Mesenchymal stem cell (in vitro differentiated cells and primary cell): ENCODE data around the gene CRELD2.

Experiments used
- DNase-seq: peaks from one replicate; pipeline ENCODE4 v3.0.0-alpha.2; 2013
- H2AFZ ChIP-seq: one replicate; pipeline ENCODE4 v1.6.1; 2013; ENCODE audit warnings: low read depth, mild to moderate bottlenecking, control low read depth, inconsistent platforms, low read length, moderate library complexity
- H2AK5ac ChIP-seq: 2 replicates; pipeline ENCODE4 v1.6.1; 2013; ENCODE audit warnings: low read length, moderate library complexity, mild to moderate bottlenecking, inconsistent platforms; ENCODE audit not compliant: severe bottlenecking
- H2BK120ac ChIP-seq: one replicate; pipeline ENCODE4 v1.6.1; 2013; ENCODE audit warnings: low read depth, mild to moderate bottlenecking, inconsistent platforms, low read length, moderate library complexity
- H2BK12ac ChIP-seq, 2 experiments: one replicate each; pipeline ENCODE4 v1.6.1; 2013; ENCODE audit warnings: inconsistent platforms in 2 of 2, low read length in 2 of 2, mild to moderate bottlenecking in 2 of 2, moderate library complexity in 2 of 2, control low read depth in 1 of 2
- H2BK15ac ChIP-seq: one replicate; pipeline ENCODE4 v1.6.1; 2013; ENCODE audit warnings: mild to moderate bottlenecking, low read depth, inconsistent platforms; ENCODE audit not compliant: poor library complexity, severe bottlenecking
- H2BK5ac ChIP-seq: 2 replicates; pipeline ENCODE4 v1.6.1; 2013; ENCODE audit warnings: low read depth, mild to moderate bottlenecking, low read length, control low read depth, inconsistent platforms; ENCODE audit not compliant: poor library complexity, severe bottlenecking
- H3K14ac ChIP-seq, 2 experiments: one replicate each; pipeline ENCODE4 v1.6.1; 2013; ENCODE audit warnings: inconsistent platforms in 2 of 2, low read length in 2 of 2, control low read depth in 1 of 2, mild to moderate bottlenecking in 1 of 2, moderate library complexity in 1 of 2
- H3K18ac ChIP-seq, 2 experiments: one replicate each; pipeline ENCODE4 v1.6.1; 2013; ENCODE audit warnings: inconsistent platforms in 2 of 2, low read length in 2 of 2, control low read depth in 1 of 2, low read depth in 1 of 2, mild to moderate bottlenecking in 1 of 2
- H3K23ac ChIP-seq, 2 experiments: one replicate each; pipeline ENCODE4 v1.6.1; 2013; ENCODE audit warnings: inconsistent platforms in 2 of 2, low read length in 2 of 2, mild to moderate bottlenecking in 2 of 2, moderate library complexity in 2 of 2, control low read depth in 1 of 2
- H3K27ac ChIP-seq: 2 replicates; pipeline ENCODE4 v1.5.1; 2013; ENCODE audit warnings: mild to moderate bottlenecking, moderate library complexity, low read length, control low read depth, inconsistent platforms; ENCODE audit not compliant: poor library complexity, severe bottlenecking
- H3K27me3 ChIP-seq, 2 experiments: 2 replicates each; pipeline versions ENCODE4 v1.6.1 to v1.7.0; 2013; ENCODE audit warnings: low read length in 2 of 2, mild to moderate bottlenecking in 2 of 2, moderate library complexity in 2 of 2, control low read depth in 1 of 2, inconsistent platforms in 1 of 2; ENCODE audit not compliant: control insufficient read depth in 1 of 2, insufficient read depth in 1 of 2
- H3K36me3 ChIP-seq, 2 experiments: 2 replicates each; pipeline versions ENCODE4 v1.6.1 to v1.7.0; 2013; ENCODE audit warnings: low read length in 2 of 2, control low read depth in 1 of 2, inconsistent platforms in 1 of 2, low read depth in 1 of 2, mild to moderate bottlenecking in 1 of 2; ENCODE audit not compliant: insufficient read depth in 2 of 2, control insufficient read depth in 1 of 2
- H3K4ac ChIP-seq, 2 experiments: one replicate each; pipeline ENCODE4 v1.6.1; 2013; ENCODE audit warnings: inconsistent platforms in 2 of 2, low read length in 2 of 2, mild to moderate bottlenecking in 2 of 2, moderate library complexity in 2 of 2, control low read depth in 1 of 2, low read depth in 1 of 2
- H3K4me1 ChIP-seq: 2 replicates; pipeline ENCODE4 v1.6.1; 2013; ENCODE audit warnings: low read depth, low read length, control low read depth; ENCODE audit not compliant: control insufficient read depth, insufficient read depth
- H3K4me2 ChIP-seq: 2 replicates; pipeline ENCODE4 v1.6.1; 2013; ENCODE audit warnings: low read length, mild to moderate bottlenecking, inconsistent platforms; ENCODE audit not compliant: poor library complexity, severe bottlenecking
- H3K4me3 ChIP-seq, 2 experiments: 2 replicates each; pipeline versions ENCODE4 v1.5.1 to v1.7.0; 2013; ENCODE audit warnings: low read length in 2 of 2, mild to moderate bottlenecking in 2 of 2, control low read depth in 1 of 2, low read depth in 1 of 2; ENCODE audit not compliant: insufficient read depth in 1 of 2
- H3K79me1 ChIP-seq: replicated peaks from 2 replicates; pipeline ENCODE4 v1.6.1; 2013; ENCODE audit warnings: mild to moderate bottlenecking, control low read depth, low read length, inconsistent platforms; ENCODE audit not compliant: poor library complexity, severe bottlenecking
- H3K9ac ChIP-seq: 2 replicates; pipeline ENCODE4 v1.7.0; 2013; ENCODE audit warnings: mild to moderate bottlenecking, low read length, moderate library complexity
- H3K9me3 ChIP-seq: 2 replicates; pipeline ENCODE4 v1.7.0; 2013; ENCODE audit warnings: mild to moderate bottlenecking, low read length; ENCODE audit not compliant: control insufficient read depth
- H4K8ac ChIP-seq: one replicate; pipeline ENCODE4 v1.6.1; 2013; ENCODE audit warnings: inconsistent platforms, mild to moderate bottlenecking, low read length, moderate library complexity
- H4K91ac ChIP-seq: one replicate; pipeline ENCODE4 v1.6.1; 2013; ENCODE audit warnings: mild to moderate bottlenecking, low read length, inconsistent platforms
- WGBS: methylation state at CpG from one replicate; pipeline ENCODE4 v1.1.7; 2013; ENCODE audit warnings: mixed read lengths; 5-methylcytosine and 5-hydroxymethylcytosine counted together

Gene CRELD2

DNA sequence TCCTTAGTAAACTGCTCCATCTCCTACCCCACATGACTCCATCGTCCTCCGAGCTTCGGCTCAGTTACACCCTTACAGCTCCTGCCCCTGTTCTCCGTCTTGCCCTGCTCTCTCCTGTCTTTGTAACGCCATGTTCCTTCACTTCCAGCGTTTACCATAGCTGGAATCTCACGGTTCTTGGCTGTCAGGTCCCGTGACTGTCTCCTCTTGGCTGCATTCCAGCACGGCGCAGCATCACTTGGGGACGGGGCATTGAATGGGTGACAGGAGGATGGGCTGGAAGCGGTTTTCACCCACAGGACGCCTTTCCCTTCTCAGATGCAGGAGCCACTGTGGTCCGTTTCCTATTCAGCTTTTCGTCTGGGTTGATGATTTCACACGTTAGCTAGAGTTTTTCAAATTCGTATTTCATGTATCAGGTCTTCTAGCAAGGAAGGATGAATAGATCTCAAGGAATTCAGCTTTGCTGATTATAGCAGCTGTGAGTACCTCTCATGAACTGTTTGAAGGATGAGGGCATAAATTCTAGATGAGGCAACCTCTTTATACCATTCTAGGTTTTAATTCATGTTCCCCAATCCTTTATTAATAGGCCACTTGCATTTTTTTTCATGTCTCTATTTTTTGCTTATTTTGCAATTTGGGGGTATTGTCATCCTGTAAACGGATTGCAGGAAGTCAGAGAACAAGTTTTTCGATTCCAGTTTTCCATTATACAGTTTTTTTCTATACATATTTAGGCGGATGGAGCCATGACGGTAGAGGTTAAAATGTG lies 35.7 kb upstream of the CRELD2 start:
- Histone ChIP-seq H3K18ac (no peak overlapping the region), H3K9ac (no peak overlapping the region), H2BK5ac (no peak overlapping the region), H4K8ac (no peak overlapping the region), H4K91ac (no peak overlapping the region), H3K4me1 (peaks cover 7% of the 10 kb centered on the region), H3K79me1 (peaks cover 54% of the 10 kb centered on the region), H3K36me3 (peaks cover 42% of the 10 kb centered on the region in 2 experiments), H3K9me3 (no peaks in the 10 kb centered on the region), H3K4me2 (no peak overlapping the region), H3K23ac (no peak overlapping the region), H2BK12ac (no peak overlapping the region), H3K4ac (no peak overlapping the region), H2AK5ac (no peak overlapping the region), H3K27me3 (no peaks in the 10 kb centered on the region), H2BK120ac (no peak overlapping the region), H2BK15ac (no peak overlapping the region), H2AFZ (no peak overlapping the region), H3K4me3 (no peak overlapping the region), H3K14ac (no peak overlapping the region), H3K27ac (no peak overlapping the region)
- no peak for DNase-seq
- 89% methylated on average over 19 of the region's 21 CpGs for WGBS

DNA sequence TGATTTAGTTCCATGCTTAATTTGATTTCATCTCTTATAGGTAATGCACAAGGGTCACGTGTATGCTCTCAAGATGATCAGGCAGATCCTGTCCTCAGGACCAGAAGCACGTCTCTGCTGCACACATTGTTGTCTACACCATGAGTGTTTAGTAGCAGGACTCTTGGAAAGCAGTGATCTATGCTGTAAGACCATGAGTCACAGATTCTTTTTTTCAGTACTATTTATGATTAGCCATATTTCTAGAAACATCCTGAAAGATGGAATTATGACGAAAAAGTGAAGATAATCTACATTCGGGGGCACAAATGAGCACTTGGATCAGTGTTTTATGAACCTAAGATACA lies 35.2 kb upstream of the CRELD2 start:
- H2BK5ac ChIP-seq: no peak overlapping the region

DNA sequence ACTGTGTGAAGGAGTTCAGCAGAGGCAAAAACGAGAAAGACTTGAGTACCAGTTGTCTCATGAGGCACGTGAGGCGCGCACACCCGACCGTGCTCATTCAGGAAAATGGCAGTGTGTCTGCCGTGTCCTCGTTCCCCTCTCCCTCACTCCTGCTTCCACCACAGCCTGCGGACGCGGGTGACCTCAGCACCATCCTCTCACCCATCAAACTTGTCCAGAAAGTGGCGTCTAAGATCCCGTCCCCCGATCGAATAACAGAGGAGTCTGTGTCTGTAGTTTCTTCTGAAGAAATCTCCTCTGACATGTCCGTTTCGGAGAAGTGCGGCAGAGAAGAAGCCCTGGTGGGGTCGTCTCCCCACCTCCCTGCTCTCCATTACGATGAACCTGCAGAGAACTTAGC lies 34.4 kb upstream of the CRELD2 start:
- no peak overlapping the region for H4K91ac ChIP-seq
- H3K4me1 ChIP-seq: peaks cover 8% of the 10 kb centered on the region
- H3K36me3 ChIP-seq: peaks cover 50 to 54% of the 10 kb centered on the region in 2 experiments
- no peak overlapping the region for H3K4me3 ChIP-seq
- no peak overlapping the region for H2BK5ac ChIP-seq
- 97% methylated on average over 17 of the region's 20 CpGs for WGBS
- H3K14ac ChIP-seq: no peak overlapping the region
- H3K18ac ChIP-seq: no peak overlapping the region
- no peaks in the 10 kb centered on the region for H3K9me3 ChIP-seq
- H3K4ac ChIP-seq: no peak overlapping the region
- no peak overlapping the region for H3K27ac ChIP-seq
- no peak overlapping the region for H2BK12ac ChIP-seq
- H3K27me3 ChIP-seq: no peaks in the 10 kb centered on the region
- no peak overlapping the region for H4K8ac ChIP-seq
- peaks cover 63% of the 10 kb centered on the region for H3K79me1 ChIP-seq
- no peak overlapping the region for H3K4me2 ChIP-seq
- H3K23ac ChIP-seq: no peak overlapping the region
- no peak for DNase-seq
- no peak overlapping the region for H2BK15ac ChIP-seq
- H2AK5ac ChIP-seq: no peak overlapping the region
- no peak overlapping the region for H2BK120ac ChIP-seq
- no peak overlapping the region for H2AFZ ChIP-seq
- no peak overlapping the region for H3K9ac ChIP-seq

More for the DNA sequence above, 35.2 kb upstream of the CRELD2 start:
- 92% methylated on average over 4 of the region's 4 CpGs for WGBS
- H2BK12ac ChIP-seq: no peak overlapping the region
- no peak overlapping the region for H3K4me2 ChIP-seq
- no peak overlapping the region for H3K4me3 ChIP-seq
- H3K4ac ChIP-seq: no peak overlapping the region
- no peak overlapping the region for H2BK15ac ChIP-seq
- H3K79me1 ChIP-seq: peaks cover 56% of the 10 kb centered on the region
- H3K9me3 ChIP-seq: no peaks in the 10 kb centered on the region
- no peak overlapping the region for H3K27ac ChIP-seq
- no peak overlapping the region for H3K18ac ChIP-seq
- peaks cover 8% of the 10 kb centered on the region for H3K4me1 ChIP-seq
- no peak overlapping the region for H2BK120ac ChIP-seq
- H3K14ac ChIP-seq: no peak overlapping the region
- no peak overlapping the region for H3K9ac ChIP-seq
- no peak overlapping the region for H2AFZ ChIP-seq
- no peak for DNase-seq
- H4K91ac ChIP-seq: no peak overlapping the region
- peaks cover 43 to 46% of the 10 kb centered on the region in 2 experiments for H3K36me3 ChIP-seq
- H4K8ac ChIP-seq: no peak overlapping the region
- no peak overlapping the region for H3K23ac ChIP-seq
- H3K27me3 ChIP-seq: no peaks in the 10 kb centered on the region
- H2AK5ac ChIP-seq: no peak overlapping the region

DNA sequence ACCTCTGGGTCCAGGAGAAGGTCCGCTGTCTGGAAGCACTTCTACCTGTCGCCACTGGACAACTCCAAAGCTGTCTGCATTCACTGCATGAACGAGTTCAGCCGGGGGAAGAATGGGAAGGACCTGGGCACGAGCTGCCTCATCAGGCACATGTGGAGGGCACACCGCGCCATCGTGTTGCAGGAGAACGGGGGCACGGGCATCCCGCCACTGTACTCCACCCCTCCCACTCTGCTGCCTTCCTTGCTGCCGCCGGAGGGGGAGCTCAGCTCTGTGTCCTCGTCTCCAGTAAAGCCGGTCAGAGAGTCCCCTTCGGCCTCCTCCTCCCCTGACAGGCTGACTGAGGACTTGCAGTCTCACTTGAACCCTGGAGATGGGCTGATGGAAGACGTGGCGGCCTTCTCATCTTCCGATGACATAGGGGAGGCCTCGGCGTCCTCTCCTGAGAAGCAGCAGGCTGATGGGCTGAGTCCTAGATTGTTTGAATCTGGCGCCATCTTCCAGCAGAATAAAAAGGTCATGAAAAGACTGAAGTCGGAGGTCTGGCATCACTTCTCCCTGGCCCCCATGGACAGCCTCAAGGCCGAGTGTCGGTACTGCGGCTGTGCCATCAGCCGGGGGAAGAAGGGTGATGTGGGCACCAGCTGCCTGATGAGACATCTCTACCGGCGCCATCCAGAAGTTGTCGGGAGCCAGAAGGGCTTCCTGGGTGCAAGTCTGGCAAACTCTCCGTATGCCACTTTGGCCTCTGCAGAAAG lies 33.8 kb upstream of the CRELD2 start:
- Histone ChIP-seq H2AK5ac (no peak overlapping the region), H3K9ac (no peak overlapping the region), H3K79me1 (peaks cover 66% of the 10 kb centered on the region), H2AFZ (no peak overlapping the region), H2BK15ac (no peak overlapping the region), H3K4me3 (no peak overlapping the region), H4K8ac (no peak overlapping the region), H2BK12ac (no peak overlapping the region), H3K18ac (no peak overlapping the region), H3K4me1 (peaks cover 8% of the 10 kb centered on the region), H3K27ac (no peak overlapping the region), H3K4me2 (no peak overlapping the region), H3K4ac (no peak overlapping the region), H3K27me3 (no peaks in the 10 kb centered on the region), H2BK5ac (no peak overlapping the region), H3K36me3 (peaks cover 54 to 60% of the 10 kb centered on the region in 2 experiments), H2BK120ac (no peak overlapping the region), H3K23ac (no peak overlapping the region), H4K91ac (no peak overlapping the region), H3K14ac (no peak overlapping the region), H3K9me3 (peaks cover 4% of the 10 kb centered on the region)
- no peak for DNase-seq
- 95% methylated on average over 31 of the region's 31 CpGs for WGBS
